Gastrocnemius medialis (tissue), 4 donors: ENCODE data around the gene KCNIP4.

Experiments
- POLR2A ChIP-seq, 2 donors: fragments of 450-650 bp; IDR thresholded peaks; one replicate each; pipeline ENCODE4 v1.6.1; 2017; ENCODE audit warnings: antibody characterized with exemption in 2 of 2, mild to moderate bottlenecking in 2 of 2, moderate library complexity in 2 of 2
- TF ChIP-seq, protein P1 (sequence below), 5 experiments: fragments of 450-650 bp in 3 of 5; fragments of 200-600 bp in 2 of 5; sonication (generic) in 2 of 5; IDR thresholded peaks in 4 of 5; conservative IDR thresholded peaks in 1 of 5; 1 replicate in 4 of 5; 2 replicates in 1 of 5; pipeline ENCODE4 v1.5.1; 2016 to 2019; ENCODE audit warnings: antibody characterized with exemption in 5 of 5, mild to moderate bottlenecking in 3 of 5, moderate library complexity in 3 of 5

DNA sequence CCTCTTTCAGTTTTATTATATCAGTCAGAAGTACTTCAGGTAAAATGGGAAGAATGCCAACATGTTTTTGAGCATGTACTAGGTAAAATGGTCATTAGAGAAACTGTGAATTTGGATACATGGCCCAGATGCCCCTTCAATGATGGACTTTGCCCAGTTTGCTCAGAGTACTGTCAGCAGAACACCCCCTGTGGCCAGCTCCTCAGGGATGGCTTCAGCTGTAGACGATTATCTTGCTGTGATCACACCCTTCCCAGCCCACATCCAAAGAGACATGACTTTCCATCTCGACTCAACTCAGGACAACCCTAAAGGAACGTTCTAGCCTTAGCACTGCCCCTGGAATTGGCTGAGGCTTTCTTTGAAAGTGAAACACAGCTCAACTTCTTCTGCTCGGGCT, 809.2 kb downstream of the KCNIP4 start:
- TF ChIP-seq, protein P1, sequence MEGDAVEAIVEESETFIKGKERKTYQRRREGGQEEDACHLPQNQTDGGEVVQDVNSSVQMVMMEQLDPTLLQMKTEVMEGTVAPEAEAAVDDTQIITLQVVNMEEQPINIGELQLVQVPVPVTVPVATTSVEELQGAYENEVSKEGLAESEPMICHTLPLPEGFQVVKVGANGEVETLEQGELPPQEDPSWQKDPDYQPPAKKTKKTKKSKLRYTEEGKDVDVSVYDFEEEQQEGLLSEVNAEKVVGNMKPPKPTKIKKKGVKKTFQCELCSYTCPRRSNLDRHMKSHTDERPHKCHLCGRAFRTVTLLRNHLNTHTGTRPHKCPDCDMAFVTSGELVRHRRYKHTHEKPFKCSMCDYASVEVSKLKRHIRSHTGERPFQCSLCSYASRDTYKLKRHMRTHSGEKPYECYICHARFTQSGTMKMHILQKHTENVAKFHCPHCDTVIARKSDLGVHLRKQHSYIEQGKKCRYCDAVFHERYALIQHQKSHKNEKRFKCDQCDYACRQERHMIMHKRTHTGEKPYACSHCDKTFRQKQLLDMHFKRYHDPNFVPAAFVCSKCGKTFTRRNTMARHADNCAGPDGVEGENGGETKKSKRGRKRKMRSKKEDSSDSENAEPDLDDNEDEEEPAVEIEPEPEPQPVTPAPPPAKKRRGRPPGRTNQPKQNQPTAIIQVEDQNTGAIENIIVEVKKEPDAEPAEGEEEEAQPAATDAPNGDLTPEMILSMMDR (IDR thresholded peaks at IDR 0.05 in 4 of 5, conservative IDR thresholded peaks at IDR 0.05 in 1 of 5), result no peak
- TF ChIP-seq POLR2A (IDR thresholded peaks at IDR 0.05), result no peak
